Measurements from ENCODE around the gene ATF6.

DNA sequence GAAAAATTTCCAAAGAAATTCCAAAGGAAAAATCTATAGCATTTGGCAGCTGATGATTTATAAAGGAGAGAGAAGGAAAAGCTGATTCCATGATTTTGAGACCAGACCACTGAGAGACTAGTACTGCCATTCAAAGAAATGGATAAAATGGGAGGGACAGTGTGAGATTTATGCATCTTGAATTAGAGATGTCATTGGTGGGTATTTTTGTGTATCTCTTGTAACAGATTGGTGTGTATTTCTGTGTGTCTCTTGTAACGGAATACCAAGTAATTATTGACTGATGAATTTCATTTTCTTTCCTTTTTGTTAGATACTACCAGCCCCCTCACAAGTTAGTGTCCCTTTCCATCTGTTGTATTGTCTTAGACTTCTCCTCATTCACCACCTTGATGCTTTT is 155.4 kb downstream of the ATF6 start:
- TF ChIP-seq, protein P1, sequence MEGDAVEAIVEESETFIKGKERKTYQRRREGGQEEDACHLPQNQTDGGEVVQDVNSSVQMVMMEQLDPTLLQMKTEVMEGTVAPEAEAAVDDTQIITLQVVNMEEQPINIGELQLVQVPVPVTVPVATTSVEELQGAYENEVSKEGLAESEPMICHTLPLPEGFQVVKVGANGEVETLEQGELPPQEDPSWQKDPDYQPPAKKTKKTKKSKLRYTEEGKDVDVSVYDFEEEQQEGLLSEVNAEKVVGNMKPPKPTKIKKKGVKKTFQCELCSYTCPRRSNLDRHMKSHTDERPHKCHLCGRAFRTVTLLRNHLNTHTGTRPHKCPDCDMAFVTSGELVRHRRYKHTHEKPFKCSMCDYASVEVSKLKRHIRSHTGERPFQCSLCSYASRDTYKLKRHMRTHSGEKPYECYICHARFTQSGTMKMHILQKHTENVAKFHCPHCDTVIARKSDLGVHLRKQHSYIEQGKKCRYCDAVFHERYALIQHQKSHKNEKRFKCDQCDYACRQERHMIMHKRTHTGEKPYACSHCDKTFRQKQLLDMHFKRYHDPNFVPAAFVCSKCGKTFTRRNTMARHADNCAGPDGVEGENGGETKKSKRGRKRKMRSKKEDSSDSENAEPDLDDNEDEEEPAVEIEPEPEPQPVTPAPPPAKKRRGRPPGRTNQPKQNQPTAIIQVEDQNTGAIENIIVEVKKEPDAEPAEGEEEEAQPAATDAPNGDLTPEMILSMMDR (conservative IDR thresholded peaks at IDR 0.05), result no peak
- TF ChIP-seq ZFX (IDR thresholded peaks at IDR 0.05), result no peak

Data from C4-2B (cell line).